Renal cortical epithelial cell (primary cell): Measurements from ENCODE around the gene COIL. TPM values are rescaled to one million over a fixed set of nuclear protein-coding genes. Genes with fewer than 3 reads are reported as not detected.
"Not testable (repeated sequence)": the region's sequence is repeated elsewhere in the genome, so short reads cannot be mapped to it uniquely, and the experiment has no call there.

ENCODE experiments used
- DNase-seq: peaks from one replicate; pipeline ENCODE4 v3.0.0-alpha.2; 2011; ENCODE audit warnings: low read depth
- total RNA-seq: library from RNA; depleted of rRNA; stranded (reverse); fragments of >200 nt; gene quantifications from 2 replicates; pipeline ENCODE4 v1.2.3, GENCODE V29; 2014

The COIL gene, protein sequence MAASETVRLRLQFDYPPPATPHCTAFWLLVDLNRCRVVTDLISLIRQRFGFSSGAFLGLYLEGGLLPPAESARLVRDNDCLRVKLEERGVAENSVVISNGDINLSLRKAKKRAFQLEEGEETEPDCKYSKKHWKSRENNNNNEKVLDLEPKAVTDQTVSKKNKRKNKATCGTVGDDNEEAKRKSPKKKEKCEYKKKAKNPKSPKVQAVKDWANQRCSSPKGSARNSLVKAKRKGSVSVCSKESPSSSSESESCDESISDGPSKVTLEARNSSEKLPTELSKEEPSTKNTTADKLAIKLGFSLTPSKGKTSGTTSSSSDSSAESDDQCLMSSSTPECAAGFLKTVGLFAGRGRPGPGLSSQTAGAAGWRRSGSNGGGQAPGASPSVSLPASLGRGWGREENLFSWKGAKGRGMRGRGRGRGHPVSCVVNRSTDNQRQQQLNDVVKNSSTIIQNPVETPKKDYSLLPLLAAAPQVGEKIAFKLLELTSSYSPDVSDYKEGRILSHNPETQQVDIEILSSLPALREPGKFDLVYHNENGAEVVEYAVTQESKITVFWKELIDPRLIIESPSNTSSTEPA
- 14.8 and 15.9 TPM in 2 replicates for total RNA-seq

DNA sequence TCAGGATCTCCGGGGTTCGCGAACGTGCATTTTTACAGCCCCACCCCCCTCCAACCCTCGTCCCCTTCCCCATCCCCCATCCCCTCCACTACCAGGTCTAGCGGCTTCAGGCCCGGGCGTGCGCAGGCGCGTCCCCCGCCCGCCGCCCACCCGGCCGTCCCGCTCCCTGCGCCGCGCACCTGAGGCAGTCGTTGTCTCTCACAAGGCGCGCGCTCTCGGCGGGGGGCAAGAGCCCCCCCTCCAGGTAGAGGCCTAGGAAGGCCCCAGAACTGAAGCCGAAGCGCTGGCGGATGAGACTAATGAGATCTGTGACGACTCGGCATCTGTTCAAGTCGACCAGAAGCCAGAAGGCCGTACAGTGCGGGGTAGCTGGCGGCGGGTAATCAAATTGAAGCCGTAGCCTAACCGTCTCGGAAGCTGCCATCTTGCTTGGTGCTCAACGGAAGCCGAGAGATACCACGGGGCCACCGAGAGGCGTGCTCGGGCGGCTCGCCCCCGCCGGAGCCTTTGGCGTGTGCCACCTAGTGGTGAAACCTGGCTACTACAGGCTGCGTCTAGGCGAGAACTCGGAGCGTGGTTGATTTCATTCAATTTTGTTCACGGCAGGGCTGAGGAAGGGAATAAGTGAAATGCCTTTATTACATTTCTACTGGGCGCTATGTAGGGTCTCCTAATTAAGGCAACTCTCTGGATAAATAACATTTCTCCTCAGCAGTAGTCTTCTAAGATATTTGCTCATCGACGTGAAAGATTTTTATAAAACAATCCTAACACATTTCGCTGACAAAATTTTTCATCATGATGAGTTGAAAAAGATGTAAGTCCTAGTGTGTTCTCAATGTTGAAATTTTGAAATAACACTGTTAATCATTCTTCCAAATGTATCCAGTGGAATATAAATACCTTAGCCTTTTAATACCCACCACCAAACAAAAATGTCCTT, at the start of gene COIL:
TSS of gene COIL (minus strand) at position 455 of the 943 bp plus-strand sequence. CDS start at position 424, 31 bp downstream.
- DNase-seq: peak; percentile 76

DNA sequence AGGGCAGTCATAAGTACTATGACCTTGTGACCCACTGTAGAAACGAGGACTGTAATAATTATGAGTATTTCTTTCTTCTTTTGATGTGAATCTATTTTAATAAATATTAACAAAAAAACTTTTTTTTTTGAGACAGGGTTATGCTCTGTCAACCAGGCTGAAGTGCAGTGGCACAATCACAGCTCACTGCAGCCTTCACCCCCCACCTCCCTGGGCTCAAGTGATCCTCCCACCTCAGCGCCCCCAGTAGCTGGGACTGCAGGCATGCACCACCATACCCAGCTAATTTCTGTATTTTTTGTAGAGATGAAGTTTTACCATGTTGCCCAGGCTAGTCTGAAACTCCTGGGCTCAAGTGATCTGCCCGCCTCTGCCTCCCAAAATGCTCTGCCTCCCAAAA, 49.6 kb upstream of the COIL start:
- DNase-seq: no peak

DNA sequence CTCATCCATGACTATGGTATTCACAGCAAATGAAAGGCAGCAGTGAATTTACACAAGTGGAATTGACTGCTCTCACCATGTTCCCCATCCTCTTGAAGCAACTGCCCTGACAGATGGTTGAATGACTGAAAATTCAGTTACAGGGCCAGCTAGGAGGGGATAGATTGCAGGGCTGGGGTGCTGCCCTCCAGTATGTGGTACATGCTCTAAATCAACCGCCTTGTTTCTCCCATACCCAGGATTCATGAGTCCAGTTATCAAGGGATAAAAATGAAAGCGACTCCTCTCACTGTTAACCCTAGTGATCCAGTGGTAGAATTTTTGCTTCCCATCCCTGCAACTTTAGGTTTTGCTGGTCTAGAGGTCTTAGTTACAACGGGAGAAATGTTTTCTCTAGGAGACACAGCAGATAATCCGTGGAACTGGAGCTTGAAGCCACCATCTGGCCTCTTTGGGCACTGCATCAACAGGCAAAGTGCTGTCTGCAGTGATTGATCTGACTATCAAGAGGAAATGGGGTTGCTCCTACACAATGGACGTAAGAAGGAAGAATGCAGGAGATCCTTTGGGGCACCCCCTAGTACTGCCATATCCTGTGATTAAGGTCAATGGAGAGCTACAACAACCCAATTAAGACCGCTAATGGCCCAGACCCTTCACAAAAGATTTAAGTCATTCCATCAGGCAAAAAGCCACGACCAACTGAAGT, 49.0 kb upstream of the COIL start:
- DNase-seq: peak; percentile 62

DNA sequence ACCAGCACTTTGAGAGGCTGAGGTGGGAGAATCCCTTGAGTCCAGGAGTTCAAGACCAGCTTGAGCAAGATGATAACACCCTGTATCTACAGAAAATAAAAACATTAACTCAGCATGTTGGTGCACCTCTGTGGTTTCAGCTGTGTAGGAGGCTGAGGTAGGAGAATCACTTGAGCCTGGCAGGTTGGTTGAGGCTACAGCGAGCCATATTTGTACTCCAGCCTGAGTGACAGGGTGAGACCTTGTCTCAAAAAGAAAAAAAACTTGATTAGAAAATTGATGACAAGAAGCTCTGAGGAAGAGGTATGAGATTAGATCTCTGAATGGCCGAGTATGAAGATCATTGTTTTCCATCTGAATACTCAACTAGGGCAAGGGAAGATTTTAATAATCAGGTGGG, 48.1 kb upstream of the COIL start:
- no peak for DNase-seq

DNA sequence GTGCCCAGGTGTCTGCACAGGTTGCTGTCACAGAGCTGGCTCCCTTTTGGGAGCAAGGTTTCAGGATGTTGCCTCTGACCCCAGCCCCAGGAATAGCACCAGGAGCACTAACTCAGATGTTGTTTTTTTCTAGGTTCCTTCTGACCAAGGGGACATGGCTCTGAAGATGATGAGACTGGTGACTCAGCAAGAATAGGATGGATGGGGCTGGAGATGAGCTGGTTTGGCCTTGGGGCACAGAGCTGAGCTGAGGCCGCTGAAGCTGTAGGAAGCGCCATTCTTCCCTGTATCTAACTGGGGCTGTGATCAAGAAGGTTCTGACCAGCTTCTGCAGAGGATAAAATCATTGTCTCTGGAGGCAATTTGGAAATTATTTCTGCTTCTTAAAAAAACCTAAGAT, 45.2 kb upstream of the COIL start:
- no peak for DNase-seq

DNA sequence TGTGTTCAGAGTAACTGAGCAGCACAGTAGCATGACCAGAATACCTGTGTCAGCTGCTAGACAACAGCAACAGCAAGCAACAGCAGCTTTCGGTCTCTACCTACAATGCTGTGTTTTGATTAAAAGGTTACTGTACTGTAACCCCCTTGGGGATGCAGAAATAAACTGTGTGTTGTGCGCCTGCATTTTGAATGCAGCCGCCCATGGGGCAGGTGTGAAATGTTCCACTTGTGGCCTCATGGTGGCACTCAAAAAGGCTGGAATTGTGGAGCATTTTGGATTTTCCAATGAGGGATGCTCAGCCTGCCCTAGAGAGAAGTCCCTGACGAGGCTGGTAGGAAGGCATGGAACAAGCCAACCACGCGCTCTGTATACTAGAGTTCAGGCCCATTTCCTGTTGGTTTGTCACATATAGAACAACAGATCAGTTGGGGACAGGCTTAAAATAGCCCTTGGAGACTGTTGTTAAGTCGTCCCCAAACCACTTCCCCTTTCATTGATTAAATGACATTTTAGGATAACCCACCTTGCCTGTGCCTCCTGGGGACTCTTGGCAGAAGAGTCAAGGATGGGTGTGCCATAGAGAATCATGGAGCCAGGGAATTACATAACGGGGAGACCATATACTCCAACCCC, 44.2 kb upstream of the COIL start:
- no peak for DNase-seq

DNA sequence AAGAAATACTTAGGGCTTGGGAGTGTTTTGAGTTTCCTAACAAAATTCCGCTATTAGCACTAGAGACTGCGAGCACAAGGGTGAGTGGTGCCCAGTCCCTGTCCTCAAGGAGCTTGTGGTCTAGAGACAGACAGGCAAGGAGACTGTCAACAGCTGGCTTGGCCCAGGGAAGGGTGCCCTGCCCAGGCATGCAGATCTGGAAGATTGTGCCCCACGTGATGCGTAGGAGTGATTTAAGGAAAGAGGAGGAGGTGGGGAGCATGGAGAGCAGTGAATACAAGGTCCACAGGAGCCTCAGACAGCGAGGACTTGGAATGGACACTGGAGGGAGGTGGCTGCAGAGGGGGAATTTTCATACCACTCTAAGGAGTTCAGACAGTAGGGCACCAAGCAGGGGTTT, 42.1 kb upstream of the COIL start:
- no peak for DNase-seq

DNA sequence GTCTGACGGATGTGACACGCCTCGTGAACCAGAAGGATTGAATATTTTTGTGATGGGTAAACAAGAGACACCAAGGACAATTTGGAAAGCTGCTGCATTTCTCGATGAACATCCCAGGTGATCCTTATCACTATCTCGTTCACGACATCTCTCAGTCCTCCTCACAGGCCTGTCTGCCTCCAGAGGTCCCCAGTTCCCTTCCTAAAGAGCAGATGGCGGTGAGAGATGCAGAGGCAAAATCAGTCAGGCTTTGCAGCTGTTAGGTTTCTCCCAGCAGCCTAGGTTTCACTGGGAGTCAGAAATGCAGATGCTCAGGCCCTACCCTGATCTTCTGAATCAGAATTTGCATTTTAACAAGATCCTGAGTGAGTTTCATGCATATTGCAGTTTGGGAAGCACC, 40.7 kb upstream of the COIL start:
- DNase-seq: no peak

DNA sequence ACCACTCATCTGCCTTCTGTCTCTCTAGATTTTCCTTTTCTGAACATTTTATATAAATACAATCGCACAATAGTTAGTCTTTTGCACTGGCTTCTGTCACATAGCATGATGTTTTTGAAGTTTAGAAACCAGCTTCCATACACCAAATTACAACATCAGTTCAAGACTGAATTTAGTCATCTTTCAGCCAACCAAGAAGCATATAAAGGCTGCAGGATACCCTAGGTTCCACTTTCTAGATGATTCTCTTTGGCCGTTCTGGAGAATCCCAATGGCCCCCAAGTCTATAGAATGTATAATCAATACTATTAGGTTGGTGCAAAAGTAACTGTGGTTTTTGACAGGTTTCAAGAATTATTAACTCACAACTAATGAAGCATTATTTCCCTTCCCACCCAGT, 36.5 kb upstream of the COIL start:
- no peak for DNase-seq

DNA sequence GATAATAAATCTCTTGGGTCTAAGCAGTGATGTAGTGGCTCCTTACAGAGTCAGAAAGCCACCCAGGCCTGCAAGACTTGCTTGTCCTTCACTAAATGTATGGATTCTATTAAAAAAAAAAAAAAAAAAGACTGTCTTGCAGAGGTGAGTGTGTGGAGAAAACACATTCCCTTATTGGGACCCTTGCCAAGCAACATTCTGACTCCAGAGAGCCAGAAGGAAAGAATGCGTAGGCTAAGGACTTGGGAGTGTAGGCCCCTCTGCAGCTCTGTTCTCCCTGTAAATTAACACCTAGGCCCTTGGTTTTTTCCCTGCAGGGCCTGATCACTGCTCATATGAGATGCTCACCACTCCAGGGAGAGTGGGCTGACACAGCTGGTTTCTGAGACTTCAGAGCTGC, 34.9 kb upstream of the COIL start:
- no peak for DNase-seq

DNA sequence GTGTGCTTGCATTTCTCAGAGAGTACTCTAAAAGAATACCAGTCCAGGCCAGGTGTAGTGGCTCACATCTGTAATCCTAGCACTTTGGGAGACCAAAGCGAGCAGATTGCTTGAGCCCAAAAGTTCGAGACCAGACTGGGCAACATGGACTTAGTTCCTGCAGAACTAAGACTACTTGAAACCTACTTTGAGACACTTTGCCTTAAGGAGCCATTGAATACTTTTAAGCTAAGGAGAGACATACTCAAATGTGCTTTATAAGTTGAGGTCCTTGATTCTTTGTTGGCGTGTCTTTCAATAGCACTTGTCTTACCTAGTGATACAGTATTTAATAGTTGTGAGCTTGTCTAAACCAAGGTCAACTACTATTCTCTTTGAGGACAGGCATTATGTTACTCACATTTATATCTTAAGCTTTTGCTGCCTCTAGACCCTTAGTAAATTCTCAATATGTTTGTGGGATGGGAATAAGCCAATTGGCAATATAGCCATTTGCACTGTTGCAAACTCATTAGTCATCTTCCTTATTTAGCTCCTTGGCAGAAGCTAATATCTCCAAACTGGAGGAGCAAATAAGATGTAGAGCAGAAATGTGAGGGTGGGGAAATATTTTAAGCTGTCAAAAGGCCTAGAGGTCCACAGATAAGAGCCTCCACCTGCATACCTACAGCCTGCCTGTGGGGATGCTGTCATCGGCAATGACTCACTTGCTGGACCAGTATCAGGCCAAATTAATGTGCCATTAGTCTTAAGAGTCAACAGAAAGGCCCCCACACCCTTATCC, 33.4 kb upstream of the COIL start:
- DNase-seq: no peak

DNA sequence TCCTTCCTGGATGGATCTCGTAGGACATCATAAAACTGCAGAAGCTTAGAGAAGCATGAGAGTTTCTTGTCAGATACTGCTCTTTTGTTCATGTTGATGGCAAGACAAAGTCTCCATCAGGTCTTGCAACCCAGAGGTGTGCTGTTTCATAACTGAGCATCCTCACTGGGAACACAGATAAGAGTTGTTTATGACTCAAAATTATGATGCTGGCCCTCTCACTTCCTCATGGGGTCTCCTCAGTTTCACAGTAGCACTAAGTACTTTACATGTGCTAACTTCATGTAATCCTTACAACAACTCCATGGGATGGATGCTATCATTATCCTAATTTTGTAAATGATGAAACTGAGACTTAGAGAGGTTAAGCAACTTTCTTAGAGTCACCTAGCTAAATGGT, 31.5 kb upstream of the COIL start:
- no peak for DNase-seq

DNA sequence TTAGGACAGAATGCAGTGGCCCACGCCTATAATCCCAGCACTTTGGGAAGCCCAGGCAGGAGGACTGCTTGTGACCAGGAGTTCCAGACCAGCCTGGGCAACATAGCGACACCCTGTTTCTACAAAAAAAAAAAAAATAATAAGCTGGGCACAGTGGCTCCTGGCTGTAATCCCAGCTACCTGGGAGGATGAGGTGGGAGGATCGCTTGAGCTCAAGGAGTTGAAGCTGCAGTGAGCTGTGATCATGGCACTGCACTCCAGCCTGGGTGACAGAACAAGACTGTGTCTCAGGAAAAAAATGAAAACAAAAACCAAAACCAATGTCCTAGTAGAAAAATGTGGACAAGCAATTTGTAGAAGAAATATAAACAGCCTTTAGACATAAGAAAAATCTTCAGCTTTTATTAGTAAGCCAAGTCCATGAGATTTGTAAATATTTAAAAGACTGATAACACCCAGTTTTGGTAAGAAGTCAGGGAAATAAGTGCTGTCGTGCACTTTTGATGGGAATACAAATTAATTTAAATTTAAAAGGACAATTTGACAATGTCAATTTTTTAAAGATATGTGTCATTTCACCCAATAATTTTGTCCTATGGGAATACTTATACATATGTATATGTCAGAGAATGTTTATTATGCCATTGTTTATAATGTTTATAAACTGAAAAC, 28.2 kb upstream of the COIL start:
- no peak for DNase-seq

DNA sequence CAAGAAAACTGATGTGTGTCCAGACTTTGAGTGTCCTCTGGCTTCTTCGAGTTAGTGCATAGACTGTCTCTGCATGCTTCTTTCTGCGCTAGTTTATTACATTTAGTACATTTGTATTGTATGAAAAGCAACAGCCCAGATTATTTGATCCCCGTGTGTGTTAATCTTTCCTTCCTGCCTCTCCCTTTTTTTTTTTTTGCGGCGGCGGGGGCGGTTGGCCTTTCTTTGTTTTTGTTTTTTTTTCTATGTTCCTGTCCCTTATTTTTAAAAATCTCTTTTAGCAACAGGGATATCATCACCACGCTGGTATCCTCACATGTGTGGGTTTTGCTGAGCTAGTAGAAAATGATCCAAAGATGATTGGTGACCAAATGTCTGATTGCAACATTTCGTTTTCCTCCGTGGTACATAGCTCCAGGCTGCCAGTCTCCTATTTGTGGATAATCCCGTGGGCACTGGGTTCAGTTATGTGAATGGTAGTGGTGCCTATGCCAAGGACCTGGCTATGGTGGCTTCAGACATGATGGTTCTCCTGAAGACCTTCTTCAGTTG, 26.5 kb upstream of the COIL start:
- DNase-seq: no peak

DNA sequence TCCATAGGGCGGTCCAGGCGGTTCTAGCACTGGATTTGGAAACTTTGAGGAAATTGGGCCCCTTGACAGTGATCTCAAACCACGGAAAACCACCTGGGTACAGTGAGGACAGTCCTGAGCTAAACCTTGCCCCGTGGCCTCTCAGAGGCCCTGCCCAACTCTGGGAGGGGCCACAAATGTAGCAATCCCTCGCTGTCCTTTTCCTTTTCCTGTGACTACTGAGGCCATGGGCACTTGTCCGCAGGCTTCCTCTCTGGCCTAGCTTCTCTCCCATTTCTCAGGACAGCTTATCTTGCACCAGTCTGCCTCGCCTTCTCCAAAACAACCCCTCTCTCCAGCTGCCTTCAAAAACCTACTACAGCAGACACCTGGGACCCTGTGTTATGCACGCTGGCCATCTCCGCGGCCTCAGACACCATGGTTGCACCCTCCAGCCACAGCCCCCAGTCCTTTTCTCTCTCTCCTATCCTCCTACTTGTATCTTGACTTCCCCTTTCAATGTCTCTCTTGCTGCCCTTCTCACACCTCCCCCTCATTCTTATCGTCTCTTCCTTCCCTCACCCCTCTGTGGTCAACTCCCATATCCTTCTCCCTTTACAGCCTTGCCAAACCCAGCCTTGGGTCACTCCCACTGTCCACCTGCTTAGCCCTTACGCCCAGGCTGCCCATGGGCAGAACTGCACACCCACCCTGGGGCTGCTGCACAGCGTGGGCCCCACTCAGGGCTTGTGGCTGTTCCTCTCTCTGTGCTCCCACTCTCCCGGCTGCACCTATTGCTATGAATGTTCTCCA, 24.7 kb upstream of the COIL start:
- DNase-seq: no peak

DNA sequence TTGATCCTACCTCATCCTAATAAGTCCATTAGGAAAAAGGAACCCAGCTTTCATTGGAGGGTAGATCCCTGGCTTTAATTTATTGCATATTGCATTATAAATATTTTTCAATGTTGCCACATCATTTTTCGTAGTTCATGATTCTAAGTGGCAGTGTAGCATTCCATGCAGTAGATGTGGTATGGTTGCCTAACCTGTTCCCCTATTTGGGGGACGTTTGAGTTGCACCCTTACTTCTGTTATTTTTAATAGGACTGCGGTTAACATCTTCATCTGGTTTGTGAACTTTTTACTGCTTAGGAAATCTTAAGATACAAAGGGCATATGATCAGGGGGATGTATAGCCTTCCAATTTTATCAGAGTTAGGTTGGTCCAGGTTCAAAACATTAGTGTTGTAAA, 22.5 kb upstream of the COIL start:
- DNase-seq: no peak

DNA sequence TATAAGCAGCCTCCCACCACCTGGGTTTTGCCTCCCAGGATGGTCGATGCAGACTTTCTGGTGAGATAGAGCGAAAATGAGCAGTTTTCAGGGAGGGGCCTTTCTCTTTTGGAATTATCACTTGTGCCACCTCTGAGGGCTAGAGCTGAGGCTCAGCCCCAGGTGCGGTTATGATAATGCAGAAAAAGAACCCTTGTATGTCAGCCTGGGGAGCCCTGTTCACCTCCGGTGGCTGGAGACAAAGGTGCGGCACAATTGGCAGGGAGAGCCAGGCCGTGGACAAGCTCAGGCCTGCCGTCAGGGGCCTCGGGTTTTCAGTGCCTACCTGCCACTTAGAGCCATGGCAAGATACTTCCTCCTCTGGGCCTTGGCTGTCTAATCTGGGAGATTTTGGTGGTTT, 21.5 kb upstream of the COIL start:
- no peak for DNase-seq

DNA sequence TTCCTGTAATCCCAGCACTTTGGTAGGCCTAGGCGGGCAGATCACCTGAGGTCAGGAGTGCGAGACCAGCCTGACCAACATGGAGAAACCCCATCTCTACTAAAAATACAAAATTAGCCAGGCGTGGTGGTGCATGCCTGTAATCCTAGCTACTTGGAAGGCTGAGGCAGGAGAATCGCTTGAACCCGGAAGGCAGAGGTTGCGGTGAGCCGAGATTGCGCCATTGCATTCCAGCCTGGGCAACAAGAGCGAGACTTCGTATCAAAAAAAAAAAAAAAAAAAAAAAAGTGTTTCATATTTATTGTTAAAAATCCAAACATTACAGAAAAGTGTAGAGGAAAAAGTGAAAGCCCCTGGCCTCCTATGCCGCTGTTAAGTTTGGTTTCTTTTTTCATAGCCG, 19.7 kb upstream of the COIL start:
- not testable (repeated sequence) for DNase-seq

DNA sequence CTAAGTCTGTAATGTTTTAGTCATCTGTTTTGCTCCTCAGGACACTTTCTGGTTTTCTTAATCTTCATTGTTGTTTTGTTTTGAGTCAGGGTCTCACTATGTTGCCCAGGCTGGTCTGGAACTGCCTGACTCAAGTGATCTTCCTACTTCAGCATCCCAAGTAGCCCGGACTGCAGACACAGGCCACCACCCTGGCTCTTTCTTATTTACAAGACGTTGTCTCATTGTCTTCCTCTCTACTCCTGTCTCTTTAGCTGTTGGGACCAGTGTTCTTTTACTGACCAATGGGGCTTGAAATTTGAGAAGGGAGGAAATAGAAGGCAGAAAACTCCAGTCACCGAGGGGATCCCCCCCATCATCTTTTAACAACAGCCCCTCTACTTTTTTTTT, 18.2 kb upstream of the COIL start:
- DNase-seq: no peak
